GM08714 (cell line): ENCODE measurements around the gene IFT52.
"Not testable (repeated sequence)": the region's sequence is repeated elsewhere in the genome, so short reads cannot be mapped to it uniquely, and the experiment has no call there.

Source experiments
- H3K4me3 ChIP-seq: fragments of 200-500 bp; sonication (Bioruptor generic); 2 replicates; pipeline ENCODE4 v1.5.1; 2014; ENCODE audit warnings: mild to moderate bottlenecking, low read length, inconsistent platforms
- ZNF274 ChIP-seq: IDR thresholded peaks from 2 replicates; pipeline ENCODE4 v1.6.1; 2012; ENCODE audit warnings: mild to moderate bottlenecking, low read depth, low read length

The IFT52 gene

GRCh38 chr20:43653966-43654365 is 63.2 kb downstream of the IFT52 start:
- H3K4me3 ChIP-seq: no peak overlapping the region
- no peak for TF ChIP-seq ZNF274

DNA sequence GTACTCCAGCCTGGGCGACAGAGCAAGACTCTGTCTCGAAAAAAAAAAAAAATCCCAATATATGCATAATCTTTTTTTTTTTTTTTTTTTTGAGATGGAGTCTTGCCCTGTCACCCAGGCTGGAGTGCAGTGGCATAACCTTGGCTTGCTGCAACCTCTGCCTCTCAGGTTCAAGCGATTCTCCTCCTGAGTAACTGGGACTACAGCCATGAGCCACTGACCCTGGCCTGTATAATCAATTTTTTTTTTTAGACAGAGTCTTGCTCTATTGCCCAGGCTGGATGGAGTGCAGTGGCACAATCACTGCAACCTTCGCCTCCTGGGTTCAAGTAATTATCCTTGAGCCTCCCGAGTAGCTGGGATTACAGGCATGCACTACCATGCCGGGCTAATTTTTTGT is 64.4 kb downstream of the IFT52 start:
- not testable (repeated sequence) for H3K4me3 ChIP-seq

GRCh38 chr20:43655937-43656336 is 65.2 kb downstream of the IFT52 start:
- H3K4me3 ChIP-seq: no peak overlapping the region
- no peak for TF ChIP-seq ZNF274

DNA sequence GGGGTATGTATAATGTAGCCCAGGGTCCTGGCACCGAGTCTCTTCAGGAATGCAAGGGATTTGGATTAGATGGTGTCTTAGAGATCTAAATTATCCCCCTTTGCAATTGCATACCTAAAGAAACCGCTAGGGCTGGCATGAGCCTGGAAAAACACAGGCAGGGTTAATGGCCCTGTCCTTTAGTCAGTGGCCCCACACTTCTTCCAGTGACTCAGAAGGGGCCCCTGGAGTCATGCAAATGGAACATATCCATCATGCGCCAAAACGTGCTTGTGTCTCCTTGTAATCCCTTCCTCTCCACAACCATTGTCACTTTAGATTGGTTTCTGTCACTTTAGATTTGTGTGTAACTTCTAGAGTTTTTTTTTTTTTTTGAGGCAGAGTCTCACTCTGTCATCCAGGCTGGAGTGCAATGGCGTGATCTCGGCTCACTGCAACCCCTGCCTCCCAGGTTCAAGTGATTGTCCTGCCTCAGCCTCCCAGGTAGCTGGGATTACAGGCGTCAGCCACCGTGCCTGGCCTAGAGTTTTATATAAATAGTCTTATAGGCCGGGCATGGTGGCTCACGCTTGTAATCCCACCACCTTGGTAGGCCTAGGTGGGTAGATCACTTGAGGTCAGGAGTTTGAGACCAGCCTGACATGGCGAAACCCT is 67.5 kb downstream of the IFT52 start:
- peak overlapping the region; percentile 80 for H3K4me3 ChIP-seq
- no peak for TF ChIP-seq ZNF274

- no peak for TF ChIP-seq ZNF274
- H3K4me3 ChIP-seq: no peak overlapping the region
These were observed 68.1 kb downstream of the IFT52 start for GRCh38 chr20:43658723-43659419.

DNA sequence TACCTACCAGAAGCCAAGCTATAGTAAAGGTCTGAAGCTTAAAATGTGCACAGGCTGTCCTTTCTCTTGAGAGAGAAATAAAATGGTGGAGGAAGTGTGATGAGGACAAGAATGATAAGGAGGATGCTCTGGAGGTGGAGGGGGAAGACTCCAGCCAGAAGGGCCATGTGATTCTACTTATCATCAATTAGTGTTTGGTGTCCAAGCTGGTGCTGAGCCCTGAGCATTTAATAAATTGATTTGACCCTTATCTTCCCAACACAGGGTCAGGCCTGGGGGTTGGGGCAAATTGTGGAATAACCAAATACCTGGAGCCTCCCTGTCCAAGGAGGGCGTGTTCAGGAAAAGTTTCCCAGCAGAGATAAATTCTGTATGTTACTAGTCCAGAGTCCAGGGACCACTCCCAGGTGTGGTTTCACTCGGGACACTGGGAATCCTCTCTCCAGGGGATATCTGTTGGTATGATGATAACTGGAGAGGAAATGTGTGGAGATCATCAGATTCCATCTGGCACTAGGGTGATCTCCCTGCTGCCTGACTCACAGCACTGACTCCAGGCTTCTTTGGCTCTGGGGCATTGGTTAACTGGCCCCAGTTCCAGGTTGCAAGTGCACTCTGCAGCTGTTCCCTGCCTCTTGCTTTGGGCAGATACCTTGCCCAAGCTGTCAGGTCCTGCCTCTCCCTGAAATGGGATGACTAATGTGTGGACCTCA is 72.4 kb downstream of the IFT52 start:
- no peak for TF ChIP-seq ZNF274
- no peak overlapping the region for H3K4me3 ChIP-seq

GRCh38 chr20:43665466-43666176 is 74.9 kb downstream of the IFT52 start:
- H3K4me3 ChIP-seq: no peak overlapping the region

DNA sequence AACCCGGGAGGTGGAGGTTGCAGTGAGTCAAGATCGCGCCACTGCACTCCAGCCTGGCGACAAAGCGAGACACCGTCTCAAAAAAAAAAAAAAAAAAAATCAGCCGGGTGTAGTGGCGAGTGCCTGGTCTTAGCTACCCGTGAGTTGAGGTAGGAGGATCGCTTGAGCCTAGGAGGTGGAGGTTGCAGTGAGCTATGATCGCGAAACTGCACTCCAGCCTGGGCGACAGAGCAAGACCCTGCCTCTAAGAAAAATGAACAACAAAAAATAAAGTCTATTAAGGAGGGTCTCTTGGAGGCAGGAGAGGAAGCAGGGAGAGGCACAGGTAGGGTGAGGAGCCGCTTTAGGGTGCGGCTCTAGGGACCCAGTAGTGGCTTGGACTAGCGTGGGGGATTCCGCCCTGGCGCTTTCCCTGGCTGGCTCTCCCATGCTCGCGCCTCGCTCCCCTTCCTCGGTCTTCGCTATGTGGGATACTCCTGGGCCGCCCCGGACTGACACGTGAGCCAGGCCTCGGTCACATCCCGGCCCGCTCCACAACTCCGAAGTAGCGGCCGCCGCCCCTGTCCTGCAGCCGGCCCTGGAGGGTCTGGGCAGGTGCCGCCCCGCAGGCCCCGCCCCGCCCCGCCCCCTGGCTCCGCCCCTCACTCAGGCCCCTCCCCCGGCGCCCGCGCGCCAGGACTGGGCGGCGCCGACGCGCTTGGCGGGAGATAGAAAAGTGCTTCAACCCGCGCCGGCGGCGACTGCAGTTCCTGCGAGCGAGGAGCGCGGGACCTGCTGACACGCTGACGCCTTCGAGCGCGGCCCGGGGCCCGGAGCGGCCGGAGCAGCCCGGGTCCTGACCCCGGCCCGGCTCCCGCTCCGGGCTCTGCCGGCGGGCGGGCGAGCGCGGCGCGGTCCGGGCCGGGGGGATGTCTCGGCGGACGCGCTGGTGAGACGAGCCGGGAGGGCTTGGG is 75.9 kb downstream of the IFT52 start, which contains the start of gene MYBL2:
MYBL2 (plus strand) TSS at position 739 of the 953 bp plus-strand sequence; CDS start at position 909, 170 bp downstream.
- no peak for TF ChIP-seq ZNF274
- peak within 1 kb of the TSS; percentile 87 for H3K4me3 ChIP-seq

More at GRCh38 chr20:43665466-43666176, 74.9 kb downstream of the IFT52 start:
- TF ChIP-seq ZNF274: no peak

GRCh38 chr20:43667341-43668132 is 76.8 kb downstream of the IFT52 start:
- no peak for TF ChIP-seq ZNF274
- peak overlapping the region; percentile 62 for H3K4me3 ChIP-seq

GRCh38 chr20:43669332-43669731 is 78.6 kb downstream of the IFT52 start:
- no peak for TF ChIP-seq ZNF274
- no peak overlapping the region for H3K4me3 ChIP-seq

DNA sequence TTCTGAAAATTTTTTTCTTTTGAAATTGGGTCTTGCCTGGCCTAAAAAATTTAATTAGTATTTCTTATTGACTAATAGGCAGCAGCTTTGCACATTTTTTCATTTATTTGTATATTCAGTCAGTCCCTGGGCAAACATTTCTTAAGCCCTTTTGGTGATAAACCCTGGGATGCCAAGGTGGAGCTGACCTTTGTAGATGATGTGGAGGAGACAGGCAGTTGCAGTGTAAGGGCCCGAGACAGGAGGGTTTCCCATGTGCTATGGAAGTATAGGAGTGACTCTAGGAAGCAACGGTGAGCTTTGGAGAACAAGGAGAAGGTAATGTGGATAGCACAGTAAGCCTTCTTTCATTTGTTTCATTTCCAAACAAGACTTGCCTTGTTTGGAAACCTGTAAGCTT is 79.7 kb downstream of the IFT52 start:
- no peak for TF ChIP-seq ZNF274
- H3K4me3 ChIP-seq: no peak overlapping the region

DNA sequence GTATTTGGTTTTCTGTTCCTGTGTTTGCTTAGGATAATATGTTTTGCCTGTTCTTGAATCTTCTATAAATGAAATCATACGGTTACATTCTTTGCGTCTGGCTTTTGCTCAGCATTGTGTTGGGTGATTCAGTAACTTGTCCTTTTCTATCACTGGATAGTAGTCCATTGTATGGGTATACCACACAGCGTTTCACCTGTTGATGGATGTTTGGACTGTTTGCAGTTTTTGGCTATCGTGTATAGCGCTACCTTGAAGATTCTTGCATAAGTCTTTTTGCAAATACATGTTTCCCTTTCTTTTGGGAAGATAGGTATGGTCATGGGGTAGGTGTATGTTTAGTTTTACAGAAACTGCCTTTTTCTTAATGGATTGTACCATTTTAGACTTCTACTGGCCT is 85.6 kb downstream of the IFT52 start:
- H3K4me3 ChIP-seq: no peak overlapping the region
- no peak for TF ChIP-seq ZNF274

DNA sequence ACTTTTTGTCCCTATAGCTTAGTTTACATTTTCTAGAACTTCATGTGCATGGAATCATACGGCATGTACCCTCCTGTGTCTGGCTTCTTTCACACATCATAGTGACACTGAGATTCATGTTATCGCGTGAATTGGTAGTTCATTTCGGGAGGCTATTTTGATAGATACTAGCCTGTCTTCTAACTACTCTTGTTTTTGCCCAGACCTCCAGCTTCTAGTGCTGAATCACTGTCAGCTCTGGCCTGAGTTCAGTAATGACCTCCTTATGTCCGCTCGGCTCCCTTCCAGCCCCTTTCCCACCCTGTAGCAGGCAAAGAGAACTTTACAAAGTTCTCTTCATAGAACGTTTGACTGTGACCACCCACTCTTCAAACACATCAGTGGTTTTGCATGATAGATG is 90.2 kb downstream of the IFT52 start:
- TF ChIP-seq ZNF274: no peak
- peak overlapping the region; percentile 26; the same call in 1 of the 2 replicates for H3K4me3 ChIP-seq
